Adipose tissue (tissue), 3 donors: Measurements from ENCODE around the gene ZFHX3. TPM values are rescaled to one million over a fixed set of nuclear protein-coding genes. Genes with fewer than 3 reads are reported as not detected.

Source experiments
- H3K27ac ChIP-seq: one replicate; pipeline ENCODE4 v1.5.1; 2013; ENCODE audit warnings: low read depth, low read length
- WGBS, 3 donors: extraction: QIAGEN DNeasy Blood & Tissue Kit; methylation state at CpG; one replicate each; pipeline ENCODE4 v1.1.7; 2013; 5-methylcytosine and 5-hydroxymethylcytosine counted together
- polyA plus RNA-seq, 3 donors: library from polyadenylated mRNA; stranded (reverse); fragments of 200-250 nt; gene quantifications; one replicate each; pipeline ENCODE4 v1.2.3, GENCODE V29; 2013
- donor health status: healthy with polysubstance abuse.
- donor health status: Bipolar disorder and iron deficiency.
- donor health status: healthy.

ZFHX3 gene
- polyA plus RNA-seq, 3 donors, result 2.0 to 5.4 (median 2.5) TPM

DNA sequence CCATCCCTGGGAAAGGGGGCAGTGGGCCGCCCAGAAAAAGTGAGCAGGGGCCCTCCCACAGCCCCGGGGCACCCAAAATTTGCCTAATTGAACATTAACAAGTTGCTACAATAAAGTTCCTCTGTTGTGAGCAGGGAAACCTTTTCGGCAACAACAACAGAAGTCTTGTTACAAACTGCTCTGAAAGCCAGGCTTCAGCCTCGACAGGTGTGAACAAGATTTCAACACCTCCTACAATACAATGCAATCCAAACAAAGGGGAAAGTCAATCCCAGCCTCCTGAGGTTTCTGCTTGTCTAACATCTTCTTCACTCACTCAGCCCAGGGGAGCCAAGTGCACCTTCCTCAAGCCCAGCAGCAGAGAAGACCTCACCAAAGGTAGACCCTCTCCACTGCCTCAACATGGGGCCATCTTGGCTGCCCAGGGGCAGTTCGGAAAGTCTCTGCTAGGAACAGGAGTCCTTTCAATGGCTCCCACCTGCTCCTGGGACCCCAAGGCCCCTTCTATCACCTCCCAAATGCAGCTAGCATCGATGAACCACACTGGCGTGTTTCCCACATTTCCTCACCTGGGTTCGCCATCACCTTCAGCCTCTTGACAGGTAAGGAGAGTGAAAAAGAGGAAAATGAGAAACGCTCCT is 19.1 kb downstream of the ZFHX3 start:
- 83 to 90% (median 90%) methylated on average over 9 of the region's 9 CpGs for WGBS, 3 donors

DNA sequence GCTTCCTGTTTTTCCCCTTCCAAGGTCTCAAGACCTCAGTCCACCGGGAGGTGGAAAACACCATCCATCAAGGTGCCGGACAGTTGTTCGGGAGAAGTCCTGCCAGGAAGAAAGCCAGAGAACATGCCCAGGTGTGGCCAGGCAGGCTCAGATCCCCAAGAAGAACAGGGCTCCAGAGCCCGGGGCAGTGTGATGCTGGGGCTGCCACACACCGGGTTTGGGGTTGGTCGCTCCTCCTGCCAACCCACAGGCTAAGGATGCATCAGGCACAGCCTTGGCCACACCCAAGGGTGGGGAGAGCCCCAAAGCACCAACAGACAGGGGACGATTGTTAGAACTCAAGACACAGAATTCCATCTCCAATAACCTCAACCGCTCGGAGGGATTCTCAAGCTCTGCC is 19.7 kb downstream of the ZFHX3 start:
- no peak overlapping the region for H3K27ac ChIP-seq

More for the DNA sequence above, 19.1 kb downstream of the ZFHX3 start:
- no peak overlapping the region for H3K27ac ChIP-seq

GRCh38 chr16:73027685-73028111 is 20.2 kb downstream of the ZFHX3 start:
- 45 to 88% (median 83%) methylated on average over 10 of the region's 10 CpGs for WGBS, 3 donors

More for the DNA sequence above, 19.7 kb downstream of the ZFHX3 start:
- WGBS, 3 donors, result 65 to 89% (median 85%) methylated on average over 9 of the region's 9 CpGs

DNA sequence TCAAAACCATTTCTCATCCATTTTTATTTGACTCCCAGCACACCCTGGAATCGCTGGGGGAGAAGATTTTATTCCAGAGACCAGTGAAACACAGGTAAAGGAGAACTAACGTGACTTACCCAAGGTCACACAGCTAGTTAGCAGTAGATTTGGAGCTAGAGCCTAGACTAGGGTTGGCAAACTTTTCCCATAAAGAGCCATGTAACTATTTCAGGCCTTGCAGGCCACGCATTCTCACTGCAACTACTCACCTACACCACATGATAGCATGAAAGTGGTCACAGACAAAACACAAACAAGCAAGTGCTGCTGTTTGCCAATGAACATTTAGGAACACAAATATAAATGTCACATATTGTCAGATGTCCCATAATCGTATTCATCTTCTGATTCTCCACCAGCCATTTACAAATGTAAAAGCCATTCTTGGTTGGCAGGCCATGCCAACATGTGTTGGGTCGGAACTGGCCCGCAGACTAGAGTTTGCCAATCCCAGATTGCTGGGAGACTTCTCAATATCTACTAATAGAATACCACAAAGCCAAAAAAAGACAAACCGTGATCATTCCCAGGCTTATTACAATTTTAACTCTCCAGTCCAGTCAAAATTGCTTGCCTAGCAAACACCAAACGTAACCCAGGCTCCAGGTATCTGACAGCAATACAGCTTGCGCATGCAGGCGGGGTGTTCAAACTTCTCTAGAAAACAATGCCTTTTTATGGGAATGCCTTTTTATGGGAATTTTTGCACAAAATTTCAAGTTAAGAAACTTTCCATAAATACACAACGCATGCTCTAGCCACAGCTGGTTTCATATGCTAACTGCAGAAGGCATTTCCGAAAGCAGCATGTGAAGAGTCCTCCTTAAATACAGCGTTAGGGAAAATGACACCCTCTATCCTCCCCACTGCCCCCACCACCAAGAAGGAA is 20.9 kb downstream of the ZFHX3 start:
- WGBS, 3 donors, result 81 to 92% (median 91%) methylated on average over 13 of the region's 13 CpGs
- H3K27ac ChIP-seq, result no peak overlapping the region

More at GRCh38 chr16:73027685-73028111, 20.2 kb downstream of the ZFHX3 start:
- no peak overlapping the region for H3K27ac ChIP-seq

DNA sequence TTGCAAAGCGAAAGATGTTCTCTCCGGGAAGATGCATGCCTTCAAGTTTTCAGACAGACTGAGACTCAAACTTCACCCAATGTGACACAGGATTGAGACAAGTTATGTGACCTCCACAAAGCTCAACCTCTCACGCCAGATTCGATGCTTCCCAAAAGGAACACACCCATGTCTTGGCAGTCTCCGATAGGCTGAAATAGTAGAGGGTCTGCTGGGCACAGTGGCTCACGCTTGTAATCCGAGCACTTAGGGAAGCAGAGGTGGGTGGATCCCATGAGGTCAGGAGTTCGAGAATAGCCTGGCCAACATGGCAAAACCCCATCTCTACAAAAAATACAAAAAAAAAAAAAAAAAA is 22.1 kb downstream of the ZFHX3 start:
- 59 to 78% (median 64%) methylated on average over 8 of the region's 8 CpGs for WGBS, 3 donors

GRCh38 chr16:73025151-73025855 is 22.6 kb downstream of the ZFHX3 start:
- WGBS, 3 donors, result 51 to 63% (median 53%) methylated on average over 11 of the region's 11 CpGs
- H3K27ac ChIP-seq, result no peak overlapping the region

More for the DNA sequence above, 22.1 kb downstream of the ZFHX3 start:
- H3K27ac ChIP-seq, result no peak overlapping the region

GRCh38 chr16:73024571-73025105 is 23.3 kb downstream of the ZFHX3 start:
- 88 to 93% (median 93%) methylated on average over 13 of the region's 13 CpGs for WGBS, 3 donors

GRCh38 chr16:73023752-73024570 is 24.0 kb downstream of the ZFHX3 start:
- WGBS, 3 donors, result 79 to 89% (median 86%) methylated on average over 22 of the region's 22 CpGs
- no peak overlapping the region for H3K27ac ChIP-seq

More at GRCh38 chr16:73024571-73025105, 23.3 kb downstream of the ZFHX3 start:
- H3K27ac ChIP-seq, result no peak overlapping the region

DNA sequence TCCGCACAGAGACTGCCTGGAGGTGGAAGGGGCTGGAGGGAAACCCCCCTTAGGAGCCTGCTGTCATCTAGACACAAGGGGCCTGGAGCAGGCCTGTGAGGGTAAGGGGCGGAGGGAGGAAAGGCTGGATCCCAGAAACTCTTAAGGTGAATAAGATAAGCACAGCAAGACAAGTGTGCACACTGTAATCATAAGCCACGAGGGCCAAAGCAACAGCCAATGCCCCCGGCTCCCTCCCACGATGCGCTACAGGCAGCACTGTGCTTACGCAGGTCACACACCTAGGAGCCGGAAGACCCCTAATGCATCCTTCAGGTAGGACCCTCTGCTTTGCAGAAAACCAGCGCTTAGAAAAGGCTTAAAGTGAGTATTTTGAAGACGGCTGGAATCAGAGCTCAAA is 24.6 kb downstream of the ZFHX3 start:
- H3K27ac ChIP-seq, result no peak overlapping the region
- WGBS, 3 donors, result 94 to 98% (median 97%) methylated on average over 10 of the region's 10 CpGs

- H3K27ac ChIP-seq, result no peak overlapping the region
- WGBS, 3 donors, result 92 to 97% (median 95%) methylated on average over 7 of the region's 7 CpGs
Measured at GRCh38 chr16:73022534-73022933, 25.4 kb downstream of the ZFHX3 start.

- WGBS, 3 donors, result 78 to 94% (median 87%) methylated on average over 12 of the region's 12 CpGs
- H3K27ac ChIP-seq, result no peak overlapping the region
Measured at GRCh38 chr16:73021866-73022495, 25.9 kb downstream of the ZFHX3 start.

DNA sequence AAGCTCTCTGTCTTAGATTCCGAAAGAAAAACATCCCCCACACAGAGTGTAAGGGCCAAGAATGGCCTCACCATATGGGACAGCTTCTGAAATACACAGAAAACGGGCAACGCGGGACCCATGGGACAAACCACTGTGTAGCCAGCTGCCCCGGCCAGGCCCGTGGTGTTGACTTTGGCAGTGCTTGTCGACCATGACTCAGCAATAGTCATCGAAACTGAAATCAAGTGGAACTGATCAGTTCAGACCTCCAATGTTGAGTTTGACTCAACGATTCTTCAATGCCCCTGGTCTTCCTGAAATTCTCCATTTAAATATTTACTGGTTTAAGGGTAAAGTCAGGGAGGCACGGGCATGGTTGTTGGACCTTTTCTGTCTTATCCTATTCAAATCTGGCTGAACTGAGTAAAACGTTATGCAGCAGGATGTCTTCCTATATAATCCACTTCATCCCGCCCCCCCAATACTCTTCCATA is 27.5 kb downstream of the ZFHX3 start:
- no peak overlapping the region for H3K27ac ChIP-seq
- WGBS, 3 donors, result 21 to 71% (median 63%) methylated on average over 12 of the region's 12 CpGs

DNA sequence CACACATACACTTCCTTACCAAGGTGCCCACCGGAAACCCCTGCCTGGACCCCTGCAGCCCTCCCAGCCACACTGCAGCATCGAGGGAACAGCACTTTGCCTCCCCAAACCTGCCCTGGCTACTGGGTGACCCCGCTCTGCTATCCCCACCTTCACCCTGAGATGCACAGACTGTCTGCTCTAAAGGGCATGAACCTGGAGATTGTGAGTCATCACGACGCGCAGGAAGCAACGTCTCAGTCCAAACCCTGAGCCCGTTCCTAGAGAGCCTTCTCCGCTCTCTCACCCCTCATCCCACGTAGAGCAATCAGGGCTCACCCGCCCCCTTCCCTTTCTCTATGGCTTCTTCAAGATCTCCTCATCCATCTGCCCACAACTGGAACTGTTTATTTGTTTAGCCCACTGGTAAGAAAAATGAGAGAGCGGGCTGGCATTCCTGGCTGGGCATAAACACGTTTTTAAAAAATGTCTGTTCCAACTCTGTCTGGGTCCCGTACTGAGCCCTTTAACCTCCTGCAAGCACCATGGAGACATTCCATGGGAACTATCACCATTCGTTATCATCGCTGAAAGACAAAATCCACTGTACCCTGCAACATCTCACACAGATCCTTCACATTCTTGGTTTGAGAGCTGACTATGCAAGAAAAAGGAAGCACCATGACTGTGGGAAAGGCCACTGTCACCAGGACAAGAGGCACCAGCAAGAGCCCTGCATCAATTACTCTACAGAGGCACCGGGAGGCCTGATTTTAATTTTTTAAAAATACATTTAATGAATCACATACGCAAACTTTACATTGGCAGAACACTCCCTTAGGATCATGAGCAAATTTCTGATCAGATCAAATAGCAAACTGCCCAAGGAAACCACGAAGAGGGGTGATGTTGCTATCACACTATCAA is 28.2 kb downstream of the ZFHX3 start:
- 54 to 80% (median 74%) methylated on average over 19 of the region's 19 CpGs for WGBS, 3 donors
- H3K27ac ChIP-seq, result no peak overlapping the region

DNA sequence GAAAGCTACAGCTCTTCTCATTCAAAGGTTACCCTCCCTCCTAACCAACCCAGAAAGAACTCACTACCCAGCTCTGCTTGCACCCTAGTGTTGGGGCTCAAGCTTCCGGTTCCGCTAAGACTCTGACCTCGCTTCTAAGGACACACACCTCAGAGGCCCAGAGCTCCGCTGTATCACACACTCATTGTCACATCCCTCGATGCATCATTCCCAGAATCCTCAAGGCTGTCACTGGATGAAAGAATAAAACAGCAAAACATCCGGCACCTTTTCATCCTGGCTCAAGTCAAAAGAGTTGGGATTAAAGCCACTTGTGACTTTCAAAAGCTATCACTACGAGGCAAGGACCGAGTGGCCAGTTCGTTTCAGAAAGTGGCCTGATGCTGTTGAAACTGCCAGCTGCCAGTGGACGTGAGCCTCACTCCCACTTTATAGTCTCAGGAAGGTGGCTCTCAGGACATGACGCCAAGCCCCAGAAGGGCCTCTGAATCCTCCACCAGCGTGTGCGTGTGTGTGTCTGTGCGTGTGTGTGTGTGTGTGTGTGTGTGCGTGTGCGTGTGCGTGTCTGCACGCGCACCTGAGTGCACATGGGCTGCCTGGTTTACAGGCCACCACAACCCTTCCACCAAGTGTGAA is 29.0 kb downstream of the ZFHX3 start:
- WGBS, 3 donors, result 79 to 83% (median 83%) methylated on average over 19 of the region's 19 CpGs
- H3K27ac ChIP-seq, result no peak overlapping the region

- no peak overlapping the region for H3K27ac ChIP-seq
- WGBS, 3 donors, result 47 to 95% (median 87%) methylated on average over 5 of the region's 5 CpGs
Measured at GRCh38 chr16:73017321-73017720, 30.6 kb downstream of the ZFHX3 start.

DNA sequence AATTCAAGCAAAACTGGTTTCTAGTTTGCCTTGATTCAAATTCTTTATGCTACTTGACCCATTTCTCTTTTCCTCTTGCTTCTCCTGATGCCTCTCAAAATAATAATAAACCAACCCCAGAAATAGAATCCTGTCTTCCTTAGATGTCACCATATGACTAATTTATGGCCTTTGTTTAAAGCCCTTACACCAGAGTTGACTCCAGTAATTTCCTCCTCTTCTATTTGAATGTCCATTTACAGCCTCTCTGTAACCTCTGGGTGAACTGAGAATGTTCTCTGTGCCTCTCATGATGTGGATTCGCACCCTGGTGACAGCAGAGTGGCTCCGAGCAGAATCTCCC is 31.5 kb downstream of the ZFHX3 start:
- no peak overlapping the region for H3K27ac ChIP-seq
- WGBS, 3 donors, result 74 to 85% (median 85%) methylated on average over 2 of the region's 2 CpGs
